ENCODE results near the gene MIAT. TPM values are rescaled to one million over a fixed set of nuclear protein-coding genes. Genes with fewer than 3 reads are reported as not detected.

Gene MIAT
- polyA plus RNA-seq, 2 of the 4 experiments (the other 2 are of a cell fraction), result 1.5 to 2.2 TPM

- ChIA-PET POLR2A (no interaction called here), CTCF (interaction anchor here (1.0 kb wide), 1 partner anchor 306 kb away, joined by 3 read pairs; no protein-coding TSS in a partner anchor)
- TF ChIP-seq JUN (IDR thresholded peaks at IDR 0.05) (no peak), MAX (IDR thresholded peaks at IDR 0.05) (no peak), BCL3 (IDR thresholded peaks at IDR 0.05) (no peak), EHF (CRISPR knock-in tag; IDR thresholded peaks at IDR 0.05) (no peak), PHF8 (IDR thresholded peaks at IDR 0.05; ENCODE audit: borderline replicate concordance, low read depth) (no peak), ZC3H11A (IDR thresholded peaks at IDR 0.05) (no peak), MAFK (IDR thresholded peaks at IDR 0.05; ENCODE audit: partially characterized antibody) (no peak), RFX5 (IDR thresholded peaks at IDR 0.05) (no peak), BHLHE40 (IDR thresholded peaks at IDR 0.05; ENCODE audit: low read depth, low read length) (no peak), RAD21 (conservative IDR thresholded peaks at IDR 0.05 in 1 of 2, IDR thresholded peaks at IDR 0.05 in 1 of 2) (no peak)
- Histone ChIP-seq H3K27ac (no peak overlapping the region; a peak in 1 of 6 replicates), H3K4me3 (no peak overlapping the region), H3K4me2 (no peak overlapping the region), H3K9me3 (no peaks in the 10 kb centered on the region), H3K4me1 (peaks cover 10% of the 10 kb centered on the region; the same call in 1 of the 3 replicates)
- 70% methylated on average over 9 of the region's 13 CpGs for WGBS (ENCODE audit: missing lambda C conversion rate)
- DNase-seq (ENCODE audit: low read depth in 1 of 2, low spot score in 1 of 2) (no peak), ATAC-seq (no peak), FAIRE-seq (no peak)
Observed at GRCh38 chr22:26667140-26667539, 9.8 kb downstream of the MIAT start.

GRCh38 chr22:26669060-26669481 is 11.7 kb downstream of the MIAT start:
- TF ChIP-seq RNF2 (IDR thresholded peaks at IDR 0.05; ENCODE audit: borderline replicate concordance, low read depth) (no peak), HOXA7 (CRISPR knock-in tag; IDR thresholded peaks at IDR 0.05) (no peak), RAD21 (conservative IDR thresholded peaks at IDR 0.05 in 1 of 2, IDR thresholded peaks at IDR 0.05 in 1 of 2) (peak; percentile 27 to 45; a peak in 3 of 5 replicates), HEYL (CRISPR knock-in tag; IDR thresholded peaks at IDR 0.05) (no peak), NFE2L2 (conservative IDR thresholded peaks at IDR 0.05; ENCODE audit: low read length) (no peak), CTCF (IDR thresholded peaks at IDR 0.05) (peak; percentile 25), HES2 (IDR thresholded peaks at IDR 0.05) (no peak)
- no peak for FAIRE-seq
- H3K9me3 ChIP-seq, result no peaks in the 10 kb centered on the region
- H3K27ac ChIP-seq, result peak overlapping the region in 1 of 2 experiments; percentile 32; a peak in 1 of 6 replicates
- no peak overlapping the region for H3K4me3 ChIP-seq
- 31% methylated on average over 2 of the region's 2 CpGs for WGBS (ENCODE audit: missing lambda C conversion rate)
- peak in 1 of 2 experiments; percentile 76 for DNase-seq (ENCODE audit: low read depth in 1 of 2, low spot score in 1 of 2)
- POLR2A ChIA-PET, result no interaction called here
- no peak overlapping the region for H3K4me2 ChIP-seq
- CTCF ChIA-PET, result interaction anchor here (1.0 to 1.2 kb wide), 3 partner anchors 9 to 292 kb away, joined by 3 read pairs; no protein-coding TSS in a partner anchor
- H3K4me1 ChIP-seq, result peaks cover 17% of the 10 kb centered on the region
- ATAC-seq, result peak; percentile 51 to 60; a peak in 5 of 6 replicates

GRCh38 chr22:26670459-26670858 is 13.1 kb downstream of the MIAT start:
- H3K9me3 ChIP-seq, result no peaks in the 10 kb centered on the region
- CTCF ChIA-PET, result interaction anchor here (0.6 to 1.0 kb wide), 5 partner anchors 10 to 737 kb away, joined by 3 read pairs; no protein-coding TSS in a partner anchor
- no peak for DNase-seq (ENCODE audit: low read depth in 1 of 2, low spot score in 1 of 2)
- no peak for TF ChIP-seq FOSB (CRISPR knock-in tag; IDR thresholded peaks at IDR 0.05)
- TF ChIP-seq POLR2A (IDR thresholded peaks at IDR 0.05; ENCODE audit: low read length), result no peak
- no peak for TF ChIP-seq ZNF302 (CRISPR knock-in tag; IDR thresholded peaks at IDR 0.05)
- TF ChIP-seq ESRRA (IDR thresholded peaks at IDR 0.05; ENCODE audit: borderline replicate concordance, low read length), result no peak
- TF ChIP-seq CBX2 (IDR thresholded peaks at IDR 0.05; ENCODE audit: borderline replicate concordance, low read depth), result no peak
- TF ChIP-seq HOXB5 (CRISPR knock-in tag; IDR thresholded peaks at IDR 0.05), result no peak
- TF ChIP-seq NFE2L2 (conservative IDR thresholded peaks at IDR 0.05; ENCODE audit: low read length), result no peak
- no peak for TF ChIP-seq HDAC2 (IDR thresholded peaks at IDR 0.05)
- no peak for TF ChIP-seq ZSCAN20 (CRISPR knock-in tag; IDR thresholded peaks at IDR 0.05)
- no peak for TF ChIP-seq GATA3 (IDR thresholded peaks at IDR 0.05; ENCODE audit: borderline replicate concordance)
- no peak for TF ChIP-seq KDM1A (IDR thresholded peaks at IDR 0.05; ENCODE audit: low read depth)
- no peak for TF ChIP-seq CTCF (IDR thresholded peaks at IDR 0.05)
- no peak for TF ChIP-seq HOXA7 (CRISPR knock-in tag; IDR thresholded peaks at IDR 0.05)
- TF ChIP-seq JUN (IDR thresholded peaks at IDR 0.05), result no peak
- TF ChIP-seq RNF2 (IDR thresholded peaks at IDR 0.05; ENCODE audit: borderline replicate concordance, low read depth), result no peak
- TF ChIP-seq ZFP36 (IDR thresholded peaks at IDR 0.05; ENCODE audit: borderline replicate concordance, partially characterized antibody), result no peak
- TF ChIP-seq CEBPB (IDR thresholded peaks at IDR 0.05), result no peak
- TF ChIP-seq CHD4 (IDR thresholded peaks at IDR 0.05; ENCODE audit: borderline replicate concordance), result no peak

More at GRCh38 chr22:26670459-26670858, 13.1 kb downstream of the MIAT start:
- no peak overlapping the region for H3K4me2 ChIP-seq
- ATAC-seq, result no peak
- FAIRE-seq, result no peak
- H3K4me1 ChIP-seq, result peaks cover 23% of the 10 kb centered on the region
- no peak overlapping the region for H3K4me3 ChIP-seq
- WGBS (ENCODE audit: missing lambda C conversion rate), result 64% methylated on average over 4 of the region's 4 CpGs
- POLR2A ChIA-PET, result no interaction called here
- H3K27ac ChIP-seq, result no peak overlapping the region

All from A549 (cell line).